Gastroesophageal sphincter (tissue), 4 donors: Measurements from ENCODE around the gene SLIT3. TPM values are rescaled to one million over a fixed set of nuclear protein-coding genes. Genes with fewer than 3 reads are reported as not detected.

Experiments
- ATAC-seq: fragments of 150-250 bp; one replicate; pipeline ENCODE4 v1.9.1; 2016; ENCODE audit warnings: mild to moderate bottlenecking, moderate library complexity
- H3K27ac ChIP-seq, 4 donors: fragments of 200-600 bp; sonication (generic) in 3 of 4; 1 replicate in 3 of 4; 2 replicates in 1 of 4; pipeline ENCODE4 v1.5.1; 2016 to 2019
- H3K27me3 ChIP-seq: fragments of 200-600 bp; sonication (generic); one replicate; pipeline ENCODE4 v1.5.1; 2019
- H3K36me3 ChIP-seq, 2 donors: fragments of 200-600 bp; sonication (generic); one replicate each; pipeline ENCODE4 v1.5.1; 2019; ENCODE audit warnings: control low read depth in 1 of 2
- H3K4me1 ChIP-seq, 3 donors: fragments of 200-600 bp; sonication (generic); 1 replicate in 2 of 3; 2 replicates in 1 of 3; pipeline ENCODE4 v1.5.1; 2016 to 2019; ENCODE audit warnings: control low read depth in 2 of 3
- H3K4me3 ChIP-seq, 2 donors: fragments of 200-600 bp; sonication (generic); one replicate each; pipeline ENCODE4 v1.5.1; 2019; ENCODE audit warnings: mild to moderate bottlenecking in 1 of 2, moderate library complexity in 1 of 2
- H3K9me3 ChIP-seq, 3 donors: fragments of 200-600 bp; sonication (generic); one replicate each; pipeline ENCODE4 v1.5.1; 2017 to 2019; ENCODE audit warnings: control low read depth in 2 of 3
- CTCF ChIP-seq, 4 experiments: fragments of 200-600 bp in 2 of 4; fragments of 450-650 bp in 2 of 4; sonication (generic) in 1 of 4; IDR thresholded peaks; one replicate each; pipeline ENCODE4 v1.5.1; 2017 to 2019; ENCODE audit warnings: antibody characterized with exemption in 4 of 4, mild to moderate bottlenecking in 2 of 4, moderate library complexity in 2 of 4
- EP300 ChIP-seq: sonication (generic); formaldehyde crosslinking; IDR thresholded peaks from one replicate; pipeline ENCODE4 v1.6.1; 2017; ENCODE audit warnings: antibody characterized with exemption, mild to moderate bottlenecking
- POLR2A ChIP-seq, 2 donors: fragments of 450-650 bp; IDR thresholded peaks; one replicate each; pipeline ENCODE4 v1.6.1; 2017; ENCODE audit warnings: antibody characterized with exemption in 2 of 2, mild to moderate bottlenecking in 2 of 2, moderate library complexity in 1 of 2
- POLR2AphosphoS5 ChIP-seq: sonication (generic); formaldehyde crosslinking; IDR thresholded peaks from one replicate; pipeline ENCODE4 v1.6.1; 2017; ENCODE audit warnings: antibody characterized with exemption
- WGBS, 2 donors: methylation state at CpG; one replicate each; pipeline ENCODE4 v1.1.5; 2018; ENCODE audit warnings: low coverage in 1 of 2; 5-methylcytosine and 5-hydroxymethylcytosine counted together
- total RNA-seq, 4 donors: library from RNA; depleted of rRNA; stranded (reverse); fragments of >200 nt; gene quantifications; one replicate each; pipeline ENCODE4 v1.1.0, GENCODE V29; 2016

Gene SLIT3
- total RNA-seq, 4 donors from 2014 or later, result 29.6 to 76.3 (median 31.1) TPM

- WGBS, 2 donors, result 69 to 83% methylated on average over 2 to 3 of the region's 3 CpGs
- Histone ChIP-seq H3K4me1 (peaks cover 0 to 19% (median 0%) of the 10 kb centered on the region in 3 donors), H3K4me3 (no peak overlapping the region), H3K36me3 (no peaks in the 10 kb centered on the region), H3K9me3 (no peaks in the 10 kb centered on the region), H3K27me3 (no peaks in the 10 kb centered on the region), H3K27ac (no peak overlapping the region)
- no peak for ATAC-seq
- no peak for TF ChIP-seq EP300
- TF ChIP-seq CTCF (IDR thresholded peaks at IDR 0.05), result no peak
- no peak for TF ChIP-seq POLR2A (IDR thresholded peaks at IDR 0.05)
- TF ChIP-seq POLR2AphosphoS5, result no peak
Measured at GRCh38 chr5:169052207-169052606, 248.7 kb downstream of the SLIT3 start.

- Histone ChIP-seq H3K4me1 (peaks cover 0 to 15% (median 0%) of the 10 kb centered on the region in 3 donors), H3K27ac (no peak overlapping the region), H3K27me3 (no peaks in the 10 kb centered on the region), H3K4me3 (no peak overlapping the region), H3K36me3 (no peaks in the 10 kb centered on the region), H3K9me3 (no peaks in the 10 kb centered on the region)
- ATAC-seq, result no peak
- TF ChIP-seq POLR2A (IDR thresholded peaks at IDR 0.05), result no peak
- no peak for TF ChIP-seq POLR2AphosphoS5
- no peak for TF ChIP-seq EP300
- TF ChIP-seq CTCF (IDR thresholded peaks at IDR 0.05), result no peak
Measured at GRCh38 chr5:169051351-169051750, 249.6 kb downstream of the SLIT3 start.

GRCh38 chr5:169050636-169051035 lies 250.3 kb downstream of the SLIT3 start:
- WGBS, 2 donors, result 23 to 78% methylated on average over 10 of the region's 10 CpGs
- Histone ChIP-seq H3K9me3 (no peaks in the 10 kb centered on the region), H3K4me1 (peaks cover 0 to 11% (median 0%) of the 10 kb centered on the region in 3 donors), H3K27ac (no peak overlapping the region), H3K27me3 (no peaks in the 10 kb centered on the region), H3K36me3 (no peaks in the 10 kb centered on the region), H3K4me3 (no peak overlapping the region)
- no peak for ATAC-seq
- TF ChIP-seq CTCF (IDR thresholded peaks at IDR 0.05), result no peak
- TF ChIP-seq EP300, result no peak
- TF ChIP-seq POLR2A (IDR thresholded peaks at IDR 0.05), result no peak
- TF ChIP-seq POLR2AphosphoS5, result no peak

- H3K4me3 ChIP-seq, result no peak overlapping the region
- peaks cover 0 to 11% (median 0%) of the 10 kb centered on the region in 3 donors for H3K4me1 ChIP-seq
- no peak overlapping the region for H3K27ac ChIP-seq
- 20 to 45% methylated on average over 2 of the region's 2 CpGs for WGBS, 2 donors
- TF ChIP-seq POLR2AphosphoS5 (no peak), CTCF (IDR thresholded peaks at IDR 0.05) (no peak), EP300 (no peak)
- no peaks in the 10 kb centered on the region for H3K36me3 ChIP-seq
- no peaks in the 10 kb centered on the region for H3K9me3 ChIP-seq
- H3K27me3 ChIP-seq, result no peaks in the 10 kb centered on the region
- ATAC-seq, result no peak
Measured at GRCh38 chr5:169050146-169050571, 250.8 kb downstream of the SLIT3 start.

GRCh38 chr5:169049712-169050111 lies 251.2 kb downstream of the SLIT3 start:
- Histone ChIP-seq H3K27me3 (no peaks in the 10 kb centered on the region), H3K27ac (no peak overlapping the region), H3K4me1 (peaks cover 0 to 11% (median 0%) of the 10 kb centered on the region in 3 donors), H3K9me3 (no peaks in the 10 kb centered on the region), H3K36me3 (no peaks in the 10 kb centered on the region), H3K4me3 (no peak overlapping the region)
- ATAC-seq, result no peak
- WGBS, 2 donors, result 83 to 91% methylated on average over 1 to 2 of the region's 2 CpGs
- no peak for TF ChIP-seq POLR2AphosphoS5
- TF ChIP-seq POLR2A (IDR thresholded peaks at IDR 0.05), result no peak
- TF ChIP-seq EP300, result no peak
- TF ChIP-seq CTCF (IDR thresholded peaks at IDR 0.05), result no peak
